NK-92 (cell line): ENCODE data around the gene INPPL1.
"Not testable (repeated sequence)": the region's sequence is repeated elsewhere in the genome, so short reads cannot be mapped to it uniquely, and the experiment has no call there.

Experiments
- DNase-seq: peaks from one replicate; lab custom pipeline; 2025; ENCODE audit not compliant: unreplicated experiment; lab: John Stamatoyannopoulos, UW

INPPL1 gene

GRCh38 chr11:72224564-72225410, at the start of gene INPPL1:
TSS of gene INPPL1 (plus strand) at chr11:72224767. CDS start at chr11:72224985, 218 bp downstream.
- no peak for DNase-seq

- no peak for DNase-seq
Measured at GRCh38 chr11:72177656-72178055, 46.9 kb upstream of the INPPL1 start.

- no peak for DNase-seq
Measured at GRCh38 chr11:72179049-72179803, 45.3 kb upstream of the INPPL1 start.

GRCh38 chr11:72179804-72180396, 44.7 kb upstream of the INPPL1 start:
- no peak for DNase-seq

- DNase-seq = not testable (repeated sequence)
Measured at GRCh38 chr11:72180892-72181552, 43.5 kb upstream of the INPPL1 start.

- not testable (repeated sequence) for DNase-seq
Measured at GRCh38 chr11:72181553-72181958, 43.0 kb upstream of the INPPL1 start.

GRCh38 chr11:72188267-72188666, 36.3 kb upstream of the INPPL1 start:
- no peak for DNase-seq

- no peak for DNase-seq
Measured at GRCh38 chr11:72189455-72190250, 34.9 kb upstream of the INPPL1 start.

GRCh38 chr11:72190631-72191071, 33.9 kb upstream of the INPPL1 start:
- DNase-seq = no peak

- no peak for DNase-seq
Measured at GRCh38 chr11:72191961-72192381, 32.6 kb upstream of the INPPL1 start, which contains the start of gene FOLR1. TSS of gene FOLR1 (plus strand) at chr11:72192140. CDS start at chr11:72192174, 34 bp downstream.

GRCh38 chr11:72195518-72196270, 28.9 kb upstream of the INPPL1 start:
- DNase-seq = no peak

- not testable (repeated sequence) for DNase-seq
Measured at GRCh38 chr11:72201445-72201844, 23.1 kb upstream of the INPPL1 start.

GRCh38 chr11:72202571-72202970, 22.0 kb upstream of the INPPL1 start:
- DNase-seq = no peak

- no peak for DNase-seq
Measured at GRCh38 chr11:72203163-72203562, 21.4 kb upstream of the INPPL1 start.

- DNase-seq = no peak
Measured at GRCh38 chr11:72204886-72205285, 19.7 kb upstream of the INPPL1 start.

GRCh38 chr11:72206794-72207193, 17.8 kb upstream of the INPPL1 start:
- DNase-seq = not testable (repeated sequence)

- no peak for DNase-seq
Measured at GRCh38 chr11:72208281-72208680, 16.3 kb upstream of the INPPL1 start.

- DNase-seq = no peak
Measured at GRCh38 chr11:72209101-72209500, 15.5 kb upstream of the INPPL1 start.

GRCh38 chr11:72216638-72217037, 7.9 kb upstream of the INPPL1 start, which contains the start of gene FOLR2:
TSS of gene FOLR2 (plus strand) at chr11:72216794. CDS start at chr11:72218585, 1,791 bp downstream.
- no peak for DNase-seq
